RWPE1 (cell line): ENCODE measurements around the gene CTNNA2.
A peak's percentile ranks its signal among the peaks of the same experiment; 100 is the strongest.

Source experiments
- CTCF ChIA-PET: fragments of 350-600 bp; sonication (Branson Sonifier 250); formaldehyde crosslinking; extraction: SDS; loops from one replicate; lab custom pipeline; 2021; lab: Yijun Ruan, JAX
- POLR2A ChIA-PET: fragments of 400-600 bp; formaldehyde crosslinking; extraction: SDS; loops from one replicate; lab custom pipeline; 2020; ENCODE audit warnings: antibody characterized with exemption; ENCODE audit not compliant: low non-redundant PET; lab: Yijun Ruan, JAX
- DNase-seq: peaks from one replicate; pipeline ENCODE4 v3.0.0; 2012; ENCODE audit warnings: low spot score
- H3K27ac ChIP-seq: fragments of 450-650 bp; 2 replicates; pipeline ENCODE4 v1.5.1; 2017
- CTCF ChIP-seq: fragments of 450-650 bp; conservative IDR thresholded peaks from 2 replicates; pipeline ENCODE4 v1.5.1; 2017; ENCODE audit warnings: low read depth, mild to moderate bottlenecking

The CTNNA2 gene

GRCh38 chr2:80074321-80075070 lies 561.6 kb downstream of the CTNNA2 start:
- DNase-seq: no peak
- CTCF ChIA-PET: interaction anchor here (0.6 to 1.4 kb wide), 3 partner anchors 9 to 164 kb away, joined by 3 to 10 read pairs (median 3); no protein-coding TSS in a partner anchor
- no peak for TF ChIP-seq CTCF
- POLR2A ChIA-PET: no interaction called here
- no peak overlapping the region for H3K27ac ChIP-seq

- DNase-seq: no peak
- POLR2A ChIA-PET: no interaction called here
- H3K27ac ChIP-seq: no peak overlapping the region
- TF ChIP-seq CTCF: no peak
- CTCF ChIA-PET: no interaction called here
Observed at GRCh38 chr2:80075719-80076118, 562.9 kb downstream of the CTNNA2 start.

- no peak for TF ChIP-seq CTCF
- ChIA-PET POLR2A (no interaction called here), CTCF (no interaction called here)
- DNase-seq: no peak
- H3K27ac ChIP-seq: no peak overlapping the region
Observed at GRCh38 chr2:80078290-80079036, 565.6 kb downstream of the CTNNA2 start.

- no peak overlapping the region for H3K27ac ChIP-seq
- POLR2A ChIA-PET: interaction anchor here (0.6 kb wide), 1 partner anchor 1085 kb away, joined by 6 read pairs; no protein-coding TSS in a partner anchor
- DNase-seq: no peak
- no peak for TF ChIP-seq CTCF
- CTCF ChIA-PET: interaction anchor here (0.7 kb wide), 1 partner anchor 17 kb away, joined by 6 read pairs; no protein-coding TSS in a partner anchor
Observed at GRCh38 chr2:80080957-80081356, 568.1 kb downstream of the CTNNA2 start.

- no peak overlapping the region for H3K27ac ChIP-seq
- ChIA-PET CTCF (interaction anchor here (0.6 kb wide), 1 partner anchor 19 kb away, joined by 4 read pairs; no protein-coding TSS in a partner anchor), POLR2A (no interaction called here)
- DNase-seq: peak; percentile 18
- no peak for TF ChIP-seq CTCF
Observed at GRCh38 chr2:80086831-80087230, 574.0 kb downstream of the CTNNA2 start.

GRCh38 chr2:80091237-80091636 lies 578.4 kb downstream of the CTNNA2 start:
- ChIA-PET CTCF (no interaction called here), POLR2A (no interaction called here)
- TF ChIP-seq CTCF: no peak
- H3K27ac ChIP-seq: no peak overlapping the region
- DNase-seq: no peak
